PC-9 (cell line): ENCODE results near the gene SPEG. TPM values are rescaled to one million over a fixed set of nuclear protein-coding genes. Genes with fewer than 3 reads are reported as not detected.

Experiments
- BruUV-seq: library from RNA; stranded (reverse); fragments of 400-500 nt; replicated peaks from 2 replicates; lab custom pipeline; 2021; lab: Mats Ljungman, UMichigan
- CTCF ChIA-PET: fragments of 300-600 bp; sonication (Branson Sonifier 250); formaldehyde crosslinking; loops from one replicate; lab custom pipeline; 2022; ENCODE audit warnings: antibody characterized with exemption; lab: Charles Lee
- POLR2A ChIA-PET: fragments of 300-600 bp; sonication (Branson Sonifier 250); formaldehyde crosslinking; loops from one replicate; lab custom pipeline; 2022; ENCODE audit warnings: antibody characterized with exemption; ENCODE audit not compliant: unreplicated experiment; lab: Charles Lee
- DNase-seq, 2 experiments: peaks; one replicate each; pipeline versions ENCODE4 v3.0.0 to v3.0.0-alpha.2; 2015 to 2022; ENCODE audit warnings: mixed read lengths in 1 of 2
- H2AFZ ChIP-seq: fragments of 200-600 bp; sonication (generic); 2 replicates; pipeline ENCODE4 v1.8.1; 2017; ENCODE audit warnings: antibody characterized with exemption
- H3F3A ChIP-seq: fragments of 200-600 bp; sonication (generic); 2 replicates; pipeline ENCODE4 v1.8.1; 2017; ENCODE audit warnings: antibody characterized with exemption, mild to moderate bottlenecking, low read depth; ENCODE audit not compliant: insufficient read depth
- H3K27ac ChIP-seq: fragments of 200-600 bp; sonication (generic); 2 replicates; pipeline ENCODE4 v1.6.1; 2016; ENCODE audit warnings: mixed run types
- H3K27me3 ChIP-seq: fragments of 200-600 bp; sonication (generic); 2 replicates; pipeline ENCODE4 v1.6.1; 2016; ENCODE audit warnings: low read depth, mixed run types; ENCODE audit not compliant: insufficient read depth
- H3K36me3 ChIP-seq: fragments of 200-600 bp; sonication (generic); 2 replicates; pipeline ENCODE4 v1.6.1; 2016; ENCODE audit warnings: low read depth, mixed run types
- H3K4me1 ChIP-seq: fragments of 200-600 bp; sonication (generic); replicated peaks from 2 replicates; pipeline ENCODE4 v1.6.1; 2016; ENCODE audit warnings: mixed run types; ENCODE audit not compliant: insufficient read depth
- H3K4me2 ChIP-seq: fragments of 200-600 bp; sonication (generic); 2 replicates; pipeline ENCODE4 v1.6.1; 2017; ENCODE audit warnings: mixed run types
- H3K4me3 ChIP-seq: fragments of 200-600 bp; sonication (generic); 2 replicates; pipeline ENCODE4 v1.6.1; 2016; ENCODE audit warnings: mixed run types
- H3K79me2 ChIP-seq: fragments of 200-600 bp; sonication (generic); 2 replicates; pipeline ENCODE4 v1.6.1; 2017; ENCODE audit warnings: low read depth, mixed run types
- H3K9me2 ChIP-seq: fragments of 200-600 bp; sonication (generic); 2 replicates; pipeline ENCODE4 v1.8.1; 2017; ENCODE audit warnings: mild to moderate bottlenecking; ENCODE audit not compliant: insufficient read depth
- H3K9me3 ChIP-seq: fragments of 200-600 bp; sonication (generic); 2 replicates; pipeline ENCODE4 v1.8.1; 2016; ENCODE audit warnings: low read depth; ENCODE audit not compliant: insufficient read depth
- H4K20me1 ChIP-seq: fragments of 200-600 bp; sonication (generic); 2 replicates; pipeline ENCODE4 v1.8.1; 2017; ENCODE audit not compliant: insufficient read depth
- CTCF ChIP-seq: fragments of 200-600 bp; sonication (generic); conservative IDR thresholded peaks from 2 replicates; pipeline ENCODE4 v1.6.1; 2017; ENCODE audit warnings: mixed run types, antibody characterized with exemption, mild to moderate bottlenecking, moderate library complexity
- EZH2 ChIP-seq: fragments of 200-600 bp; sonication (generic); IDR thresholded peaks from 2 replicates; pipeline ENCODE4 v1.8.0; 2017; ENCODE audit warnings: antibody characterized with exemption, low read depth
- intact Hi-C: fragments of 100-400 bp; cut with micrococcal nuclease; formaldehyde crosslinking; loops from one replicate; pipeline ENCODE4 v1.10.0; 2022; ENCODE audit not compliant: unreplicated experiment
- total RNA-seq: library from RNA; stranded (reverse); gene quantifications from 2 replicates; pipeline ENCODE4 v1.2.3, GENCODE V29; 2021

SPEG gene
- total RNA-seq, 1 experiment from 2014 or later, result 46.8 TPM

DNA sequence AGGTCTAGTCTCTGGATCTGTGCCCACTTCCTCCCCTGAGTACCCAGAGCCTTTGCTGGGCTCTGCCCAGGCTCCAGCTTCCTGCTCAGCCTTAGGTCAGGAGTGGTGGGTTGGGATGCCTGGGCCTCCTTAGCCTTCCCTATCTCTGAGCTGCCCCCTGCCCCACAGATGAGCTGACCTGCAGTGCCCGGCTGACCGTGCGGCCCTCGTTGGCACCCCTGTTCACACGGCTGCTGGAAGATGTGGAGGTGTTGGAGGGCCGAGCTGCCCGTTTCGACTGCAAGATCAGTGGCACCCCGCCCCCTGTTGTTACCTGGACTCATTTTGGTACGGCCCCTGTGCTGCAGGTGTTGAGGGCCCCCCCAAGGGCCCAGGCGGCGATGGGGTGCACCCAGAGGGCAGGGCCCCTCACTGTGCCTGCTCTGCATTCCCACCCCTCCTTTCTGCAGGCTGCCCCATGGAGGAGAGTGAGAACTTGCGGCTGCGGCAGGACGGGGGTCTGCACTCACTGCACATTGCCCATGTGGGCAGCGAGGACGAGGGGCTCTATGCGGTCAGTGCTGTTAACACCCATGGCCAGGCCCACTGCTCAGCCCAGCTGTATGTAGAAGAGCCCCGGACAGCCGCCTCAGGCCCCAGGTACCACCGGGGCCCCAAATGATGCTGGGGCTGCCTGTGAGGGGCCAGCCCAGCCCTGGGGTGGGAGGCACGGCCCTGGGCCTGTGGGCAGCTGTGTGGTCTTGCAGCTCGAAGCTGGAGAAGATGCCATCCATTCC, 34.0 kb downstream of the SPEG start:
- H3K9me2 ChIP-seq, result no peaks in the 10 kb centered on the region
- BruUV-seq, result no TSS peak
- H3K4me3 ChIP-seq, result no peak overlapping the region
- ChIA-PET POLR2A (no interaction called here), CTCF (no interaction called here)
- intact Hi-C loops, result no loop called here
- H3K27me3 ChIP-seq, result no peaks in the 10 kb centered on the region
- no peak overlapping the region for H3K27ac ChIP-seq
- no peaks in the 10 kb centered on the region for H3K9me3 ChIP-seq
- H2AFZ ChIP-seq, result no peak overlapping the region
- TF ChIP-seq CTCF (no peak), EZH2 (no peak)
- no peak overlapping the region for H3K4me2 ChIP-seq
- no peaks in the 10 kb centered on the region for H3K79me2 ChIP-seq
- no peaks in the 10 kb centered on the region; the same call in 1 of the 2 replicates for H4K20me1 ChIP-seq
- H3F3A ChIP-seq, result peaks cover 6% of the 10 kb centered on the region; the same call in 1 of the 2 replicates
- no peak for DNase-seq
- no peaks in the 10 kb centered on the region for H3K4me1 ChIP-seq
- no peaks in the 10 kb centered on the region for H3K36me3 ChIP-seq

DNA sequence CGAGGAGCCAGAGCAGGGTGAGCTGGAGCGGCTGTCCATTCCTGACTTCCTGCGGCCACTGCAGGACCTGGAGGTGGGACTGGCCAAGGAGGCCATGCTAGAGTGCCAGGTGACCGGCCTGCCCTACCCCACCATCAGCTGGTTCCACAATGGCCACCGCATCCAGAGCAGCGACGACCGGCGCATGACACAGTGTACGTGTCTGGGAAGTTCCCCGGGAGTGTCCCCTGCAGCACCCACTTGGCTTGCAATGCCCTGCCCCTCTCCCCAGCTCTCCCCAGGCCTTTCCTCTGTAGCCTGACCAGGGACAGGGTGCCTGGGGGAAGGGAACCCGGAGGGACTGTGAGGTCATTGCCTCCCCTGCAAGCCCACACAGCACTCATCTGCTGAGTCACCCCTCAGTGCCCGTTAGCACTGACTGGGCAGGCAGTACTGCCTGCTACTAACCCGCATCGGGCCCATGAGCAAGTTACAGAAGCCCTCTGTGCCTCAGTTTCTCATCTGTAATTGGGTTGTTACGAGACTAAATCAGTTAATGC, 34.6 kb downstream of the SPEG start:
- CTCF ChIA-PET, result no interaction called here
- BruUV-seq, result no TSS peak
- H3K27ac ChIP-seq, result no peak overlapping the region
- intact Hi-C loops, result no loop called here
- no peaks in the 10 kb centered on the region for H3K36me3 ChIP-seq
- H4K20me1 ChIP-seq, result no peaks in the 10 kb centered on the region; the same call in 1 of the 2 replicates
- peak in 1 of 2 experiments; percentile 35 for DNase-seq
- TF ChIP-seq EZH2 (no peak), CTCF (no peak)
- no peak overlapping the region for H3K4me2 ChIP-seq
- H3K9me2 ChIP-seq, result no peaks in the 10 kb centered on the region
- POLR2A ChIA-PET, result no interaction called here
- H3K79me2 ChIP-seq, result no peaks in the 10 kb centered on the region
- peaks cover 6% of the 10 kb centered on the region; the same call in 1 of the 2 replicates for H3F3A ChIP-seq
- H3K9me3 ChIP-seq, result no peaks in the 10 kb centered on the region
- no peak overlapping the region for H2AFZ ChIP-seq
- H3K4me3 ChIP-seq, result no peak overlapping the region
- H3K4me1 ChIP-seq, result no peaks in the 10 kb centered on the region
- no peaks in the 10 kb centered on the region for H3K27me3 ChIP-seq

DNA sequence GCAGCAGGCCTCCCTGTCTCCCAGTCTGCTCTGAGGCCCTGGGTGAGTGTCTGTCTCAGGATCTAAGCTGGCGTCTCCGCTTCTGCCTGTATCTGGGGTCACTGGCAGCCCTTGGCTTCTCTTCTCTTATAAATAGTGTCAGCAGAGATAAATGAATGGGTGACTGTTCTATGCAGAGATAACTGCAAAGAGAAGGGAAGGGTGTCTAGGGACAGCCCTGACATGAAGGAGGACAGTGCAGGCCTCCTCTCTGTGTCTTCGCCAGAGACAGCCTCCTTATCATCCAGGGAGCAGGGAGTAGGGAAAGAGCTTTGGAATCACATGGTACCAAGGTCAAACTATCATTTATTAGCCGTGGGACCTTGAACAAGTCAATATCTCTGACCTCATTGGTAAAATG, 35.8 kb downstream of the SPEG start:
- DNase-seq, result no peak
- H3K36me3 ChIP-seq, result no peaks in the 10 kb centered on the region
- H4K20me1 ChIP-seq, result no peaks in the 10 kb centered on the region; the same call in 1 of the 2 replicates
- CTCF ChIA-PET, result no interaction called here
- no peak overlapping the region for H2AFZ ChIP-seq
- H3F3A ChIP-seq, result peaks cover 6% of the 10 kb centered on the region; the same call in 1 of the 2 replicates
- TF ChIP-seq EZH2, result no peak
- no peaks in the 10 kb centered on the region for H3K9me3 ChIP-seq
- BruUV-seq, result no TSS peak
- H3K79me2 ChIP-seq, result no peaks in the 10 kb centered on the region
- no peak overlapping the region for H3K4me3 ChIP-seq
- no peak overlapping the region for H3K27ac ChIP-seq
- POLR2A ChIA-PET, result no interaction called here
- H3K4me2 ChIP-seq, result no peak overlapping the region
- no peaks in the 10 kb centered on the region for H3K9me2 ChIP-seq
- no peaks in the 10 kb centered on the region for H3K27me3 ChIP-seq
- intact Hi-C loops, result no loop called here
- H3K4me1 ChIP-seq, result no peaks in the 10 kb centered on the region
